PC-9 (cell line): Measurements from ENCODE around the gene LXN. TPM values are rescaled to one million over a fixed set of nuclear protein-coding genes. Genes with fewer than 3 reads are reported as not detected.

Experiments used
- BruUV-seq: library from RNA; stranded (reverse); fragments of 400-500 nt; replicated peaks from 2 replicates; lab custom pipeline; 2021; lab: Mats Ljungman, UMichigan
- CTCF ChIA-PET: fragments of 300-600 bp; sonication (Branson Sonifier 250); formaldehyde crosslinking; loops from one replicate; lab custom pipeline; 2022; ENCODE audit warnings: antibody characterized with exemption; lab: Charles Lee
- POLR2A ChIA-PET: fragments of 300-600 bp; sonication (Branson Sonifier 250); formaldehyde crosslinking; loops from one replicate; lab custom pipeline; 2022; ENCODE audit warnings: antibody characterized with exemption; ENCODE audit not compliant: unreplicated experiment; lab: Charles Lee
- DNase-seq, 2 experiments: peaks; one replicate each; pipeline versions ENCODE4 v3.0.0 to v3.0.0-alpha.2; 2015 to 2022; ENCODE audit warnings: mixed read lengths in 1 of 2
- H2AFZ ChIP-seq: fragments of 200-600 bp; sonication (generic); 2 replicates; pipeline ENCODE4 v1.8.1; 2017; ENCODE audit warnings: antibody characterized with exemption
- H3F3A ChIP-seq: fragments of 200-600 bp; sonication (generic); 2 replicates; pipeline ENCODE4 v1.8.1; 2017; ENCODE audit warnings: antibody characterized with exemption, mild to moderate bottlenecking, low read depth; ENCODE audit not compliant: insufficient read depth
- H3K27ac ChIP-seq: fragments of 200-600 bp; sonication (generic); 2 replicates; pipeline ENCODE4 v1.6.1; 2016; ENCODE audit warnings: mixed run types
- H3K27me3 ChIP-seq: fragments of 200-600 bp; sonication (generic); 2 replicates; pipeline ENCODE4 v1.6.1; 2016; ENCODE audit warnings: low read depth, mixed run types; ENCODE audit not compliant: insufficient read depth
- H3K36me3 ChIP-seq: fragments of 200-600 bp; sonication (generic); 2 replicates; pipeline ENCODE4 v1.6.1; 2016; ENCODE audit warnings: low read depth, mixed run types
- H3K4me1 ChIP-seq: fragments of 200-600 bp; sonication (generic); replicated peaks from 2 replicates; pipeline ENCODE4 v1.6.1; 2016; ENCODE audit warnings: mixed run types; ENCODE audit not compliant: insufficient read depth
- H3K4me2 ChIP-seq: fragments of 200-600 bp; sonication (generic); 2 replicates; pipeline ENCODE4 v1.6.1; 2017; ENCODE audit warnings: mixed run types
- H3K4me3 ChIP-seq: fragments of 200-600 bp; sonication (generic); 2 replicates; pipeline ENCODE4 v1.6.1; 2016; ENCODE audit warnings: mixed run types
- H3K79me2 ChIP-seq: fragments of 200-600 bp; sonication (generic); 2 replicates; pipeline ENCODE4 v1.6.1; 2017; ENCODE audit warnings: low read depth, mixed run types
- H3K9me2 ChIP-seq: fragments of 200-600 bp; sonication (generic); 2 replicates; pipeline ENCODE4 v1.8.1; 2017; ENCODE audit warnings: mild to moderate bottlenecking; ENCODE audit not compliant: insufficient read depth
- H3K9me3 ChIP-seq: fragments of 200-600 bp; sonication (generic); 2 replicates; pipeline ENCODE4 v1.8.1; 2016; ENCODE audit warnings: low read depth; ENCODE audit not compliant: insufficient read depth
- H4K20me1 ChIP-seq: fragments of 200-600 bp; sonication (generic); 2 replicates; pipeline ENCODE4 v1.8.1; 2017; ENCODE audit not compliant: insufficient read depth
- CTCF ChIP-seq: fragments of 200-600 bp; sonication (generic); conservative IDR thresholded peaks from 2 replicates; pipeline ENCODE4 v1.6.1; 2017; ENCODE audit warnings: mixed run types, antibody characterized with exemption, mild to moderate bottlenecking, moderate library complexity
- EZH2 ChIP-seq: fragments of 200-600 bp; sonication (generic); IDR thresholded peaks from 2 replicates; pipeline ENCODE4 v1.8.0; 2017; ENCODE audit warnings: antibody characterized with exemption, low read depth
- intact Hi-C: fragments of 100-400 bp; cut with micrococcal nuclease; formaldehyde crosslinking; loops from one replicate; pipeline ENCODE4 v1.10.0; 2022; ENCODE audit not compliant: unreplicated experiment
- total RNA-seq: library from RNA; stranded (reverse); gene quantifications from 2 replicates; pipeline ENCODE4 v1.2.3, GENCODE V29; 2021

The LXN gene
- total RNA-seq, 1 experiment from 2014 or later = not detected

GRCh38 chr3:158683230-158683962 lies 10.9 kb upstream of the LXN start:
- DNase-seq = no peak
- TF ChIP-seq CTCF (no peak), EZH2 (no peak)
- Histone ChIP-seq H3K36me3 (peaks cover 31% of the 10 kb centered on the region; the same call in 1 of the 2 replicates), H3F3A (no peaks in the 10 kb centered on the region; the same call in 1 of the 2 replicates), H3K4me1 (no peaks in the 10 kb centered on the region), H2AFZ (no peak overlapping the region), H3K4me2 (no peak overlapping the region), H3K79me2 (no peaks in the 10 kb centered on the region), H3K27ac (no peak overlapping the region), H3K9me2 (no peaks in the 10 kb centered on the region), H3K9me3 (no peaks in the 10 kb centered on the region), H3K4me3 (no peak overlapping the region), H4K20me1 (no peaks in the 10 kb centered on the region), H3K27me3 (no peaks in the 10 kb centered on the region)
- intact Hi-C loops = no loop called here
- ChIA-PET CTCF (no interaction called here), POLR2A (no interaction called here)
- no TSS peak for BruUV-seq

GRCh38 chr3:158680861-158681260 lies 8.4 kb upstream of the LXN start:
- Histone ChIP-seq H2AFZ (no peak overlapping the region), H3F3A (no peaks in the 10 kb centered on the region), H3K4me1 (no peaks in the 10 kb centered on the region), H3K27me3 (no peaks in the 10 kb centered on the region), H3K36me3 (peaks cover 32% of the 10 kb centered on the region; the same call in 1 of the 2 replicates), H3K79me2 (no peaks in the 10 kb centered on the region), H3K9me2 (no peaks in the 10 kb centered on the region), H3K9me3 (no peaks in the 10 kb centered on the region), H4K20me1 (no peaks in the 10 kb centered on the region), H3K4me2 (no peak overlapping the region), H3K4me3 (no peak overlapping the region), H3K27ac (no peak overlapping the region)
- intact Hi-C loops = no loop called here
- ChIA-PET CTCF (no interaction called here), POLR2A (no interaction called here)
- no TSS peak for BruUV-seq
- DNase-seq = no peak
- no peak for TF ChIP-seq EZH2
- TF ChIP-seq CTCF = no peak

- ChIA-PET POLR2A (no interaction called here), CTCF (interaction anchor here (0.6 kb wide), 1 partner anchor 22 kb away, joined by 4 read pairs; no protein-coding TSS in a partner anchor)
- no peaks in the 10 kb centered on the region for H3K27me3 ChIP-seq
- intact Hi-C loops = no loop called here
- H3K4me3 ChIP-seq = no peak overlapping the region
- peaks cover 27% of the 10 kb centered on the region; the same call in 1 of the 2 replicates for H3K36me3 ChIP-seq
- H3F3A ChIP-seq = no peaks in the 10 kb centered on the region
- no peak for DNase-seq
- H2AFZ ChIP-seq = no peak overlapping the region
- no TSS peak for BruUV-seq
- H3K9me3 ChIP-seq = no peaks in the 10 kb centered on the region
- no peaks in the 10 kb centered on the region for H3K9me2 ChIP-seq
- TF ChIP-seq EZH2 (no peak), CTCF (no peak)
- no peaks in the 10 kb centered on the region for H3K4me1 ChIP-seq
- H4K20me1 ChIP-seq = no peaks in the 10 kb centered on the region
- no peak overlapping the region for H3K27ac ChIP-seq
- no peak overlapping the region for H3K4me2 ChIP-seq
- H3K79me2 ChIP-seq = no peaks in the 10 kb centered on the region
These were observed 7.1 kb upstream of the LXN start for GRCh38 chr3:158679547-158680000.
